SK-N-SH treated with all-trans-retinoic acid at 6 μM for 48 hours (cell line): ENCODE data around the gene PNMA6F.

Source experiments
- GLIS3 ChIP-seq: fragments of 250-450 bp; sonication (Bioruptor Pico); IDR thresholded peaks from 2 replicates; pipeline ENCODE4 v1.5.0; 2020; ENCODE audit warnings: mild to moderate bottlenecking, moderate library complexity
- OSR1 ChIP-seq: fragments of 250-450 bp; sonication (Bioruptor Pico); IDR thresholded peaks from 2 replicates; pipeline ENCODE4 v1.8.0; 2022; ENCODE audit warnings: moderate library complexity, mild to moderate bottlenecking, inconsistent platforms
- RARB ChIP-seq: fragments of 250-450 bp; sonication (Bioruptor Pico); IDR thresholded peaks from 2 replicates; pipeline ENCODE4 v1.8.0; 2021; ENCODE audit warnings: mild to moderate bottlenecking, moderate library complexity
- TCF4 ChIP-seq: fragments of 250-450 bp; sonication (Bioruptor Pico); IDR thresholded peaks from 2 replicates; pipeline ENCODE4 v1.8.0; 2021; ENCODE audit warnings: mild to moderate bottlenecking, moderate library complexity, borderline replicate concordance
- ZFP3 ChIP-seq: fragments of 250-450 bp; sonication (Bioruptor Pico); IDR thresholded peaks from 2 replicates; pipeline ENCODE4 v1.5.0; 2020; ENCODE audit warnings: mild to moderate bottlenecking, moderate library complexity
- ZFP30 ChIP-seq: fragments of 450-650 bp; formaldehyde crosslinking; IDR thresholded peaks from 2 replicates; pipeline ENCODE4 v1.5.0; 2022; ENCODE audit warnings: mild to moderate bottlenecking, moderate library complexity
- ZNF565 ChIP-seq: fragments of 450-650 bp; formaldehyde crosslinking; conservative IDR thresholded peaks from 2 replicates; pipeline ENCODE4 v1.5.0; 2020; ENCODE audit warnings: low read depth, mild to moderate bottlenecking, moderate library complexity
- TF ChIP-seq, protein P1 (sequence below): fragments of 250-450 bp; sonication (Bioruptor Pico); IDR thresholded peaks from 2 replicates; pipeline ENCODE4 v1.8.0; 2020; ENCODE audit warnings: mild to moderate bottlenecking, moderate library complexity, borderline replicate concordance

DNA sequence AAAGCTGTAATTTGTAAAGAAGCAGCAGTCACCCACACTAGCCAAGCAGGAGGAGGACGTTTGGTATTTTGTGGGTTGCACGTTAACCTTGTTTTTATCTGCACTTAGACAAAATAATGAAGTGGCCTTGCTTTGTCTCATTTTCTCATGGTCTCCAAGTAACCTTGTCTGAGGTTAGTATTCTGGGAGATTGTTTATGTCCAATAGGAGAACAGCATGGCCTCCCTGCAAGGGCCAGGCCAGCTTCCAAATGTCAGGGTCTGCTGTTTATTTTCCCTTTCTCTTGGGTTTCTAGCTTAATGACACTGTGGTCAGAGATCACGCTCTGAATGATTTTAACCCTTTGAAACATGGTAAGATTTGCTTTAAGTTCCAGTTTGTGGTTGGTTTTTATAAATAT, 49.7 kb upstream of the PNMA6F start:
- TF ChIP-seq RARB (CRISPR knock-in tag) (no peak), GLIS3 (no peak), OSR1 (CRISPR knock-in tag) (no peak), ZNF565 (no peak), TCF4 (CRISPR knock-in tag) (no peak), ZFP30 (CRISPR knock-in tag) (no peak), ZFP3 (no peak)
- TF ChIP-seq, protein P1, sequence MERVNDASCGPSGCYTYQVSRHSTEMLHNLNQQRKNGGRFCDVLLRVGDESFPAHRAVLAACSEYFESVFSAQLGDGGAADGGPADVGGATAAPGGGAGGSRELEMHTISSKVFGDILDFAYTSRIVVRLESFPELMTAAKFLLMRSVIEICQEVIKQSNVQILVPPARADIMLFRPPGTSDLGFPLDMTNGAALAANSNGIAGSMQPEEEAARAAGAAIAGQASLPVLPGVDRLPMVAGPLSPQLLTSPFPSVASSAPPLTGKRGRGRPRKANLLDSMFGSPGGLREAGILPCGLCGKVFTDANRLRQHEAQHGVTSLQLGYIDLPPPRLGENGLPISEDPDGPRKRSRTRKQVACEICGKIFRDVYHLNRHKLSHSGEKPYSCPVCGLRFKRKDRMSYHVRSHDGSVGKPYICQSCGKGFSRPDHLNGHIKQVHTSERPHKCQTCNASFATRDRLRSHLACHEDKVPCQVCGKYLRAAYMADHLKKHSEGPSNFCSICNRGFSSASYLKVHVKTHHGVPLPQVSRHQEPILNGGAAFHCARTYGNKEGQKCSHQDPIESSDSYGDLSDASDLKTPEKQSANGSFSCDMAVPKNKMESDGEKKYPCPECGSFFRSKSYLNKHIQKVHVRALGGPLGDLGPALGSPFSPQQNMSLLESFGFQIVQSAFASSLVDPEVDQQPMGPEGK (CRISPR knock-in tag) = no peak
